Transverse colon (tissue), 4 donors: Measurements from ENCODE around the gene MEGF10. TPM values are rescaled to one million over a fixed set of nuclear protein-coding genes. Genes with fewer than 3 reads are reported as not detected.

ENCODE experiments used
- DNase-seq: peaks from one replicate; pipeline ENCODE4 v3.0.0-alpha.2; 2019
- H3K27ac ChIP-seq, 4 donors: fragments of 200-600 bp; sonication (generic); 2 replicates each; pipeline ENCODE4 v1.5.1; 2016 to 2018; ENCODE audit warnings: inconsistent platforms in 4 of 4
- H3K27me3 ChIP-seq: fragments of 200-600 bp; sonication (generic); 2 replicates; pipeline ENCODE4 v1.5.1; 2017; ENCODE audit warnings: inconsistent platforms
- H3K36me3 ChIP-seq, 4 donors: fragments of 200-600 bp; sonication (generic); 2 replicates each; pipeline ENCODE4 v1.5.1; 2017 to 2019; ENCODE audit warnings: inconsistent platforms in 4 of 4
- H3K4me1 ChIP-seq, 4 donors: fragments of 200-600 bp; sonication (generic); 2 replicates each; pipeline ENCODE4 v1.5.1; 2017 to 2020; ENCODE audit warnings: inconsistent platforms in 4 of 4
- H3K4me3 ChIP-seq, 4 donors: fragments of 200-600 bp; sonication (generic); 1 replicate in 1 of 4; 2 replicates in 3 of 4; pipeline versions ENCODE4 v1.5.1 to v1.6.1; 2017 to 2019; ENCODE audit warnings: inconsistent platforms in 4 of 4
- H3K9me3 ChIP-seq, 2 donors: fragments of 200-600 bp; sonication (generic); 2 replicates each; pipeline ENCODE4 v1.5.1; 2017 to 2019; ENCODE audit warnings: inconsistent platforms in 2 of 2
- EP300 ChIP-seq: sonication (generic); formaldehyde crosslinking; IDR thresholded peaks from one replicate; pipeline ENCODE4 v1.6.1; 2017; ENCODE audit warnings: antibody characterized with exemption, low read depth
- POLR2A ChIP-seq: fragments of 450-650 bp; IDR thresholded peaks from one replicate; pipeline ENCODE4 v1.6.1; 2016; ENCODE audit warnings: antibody characterized with exemption, mild to moderate bottlenecking, moderate library complexity
- POLR2AphosphoS5 ChIP-seq, 3 donors: sonication (generic); formaldehyde crosslinking; IDR thresholded peaks; one replicate each; pipeline ENCODE4 v1.6.1; 2016; ENCODE audit warnings: antibody characterized with exemption in 3 of 3
- WGBS, 2 donors: methylation state at CpG; one replicate each; pipeline ENCODE4 v1.1.5; 2018; ENCODE audit warnings: low coverage in 1 of 2; 5-methylcytosine and 5-hydroxymethylcytosine counted together
- in situ Hi-C, 4 donors: fragments of 200-750 bp; cut with MboI; loops; one replicate each; pipeline versions ENCODE4 v1.15.0 to v1.15.1; 2017; ENCODE audit warnings: low sequenced_read_pairs in 3 of 4, low pct_ligation_motif_present in 1 of 4, low pct_unique_long_range_greater_than_20kb in 1 of 4
- intact Hi-C: fragments of 100-400 bp; cut with DNase I; formaldehyde crosslinking; loops from one replicate; pipeline ENCODE4 v1.15.1; 2023; ENCODE audit warnings: low total_unique reads
- total RNA-seq, 4 donors: library from RNA; depleted of rRNA; stranded (reverse); fragments of >200 nt; gene quantifications; one replicate each; pipeline ENCODE4 v1.1.0, GENCODE V29; 2016
- TF ChIP-seq, protein P1 (sequence below), 5 experiments: fragments of 200-600 bp in 3 of 5; fragments of 450-650 bp in 2 of 5; sonication (generic) in 3 of 5; IDR thresholded peaks; 1 replicate in 2 of 5; 2 replicates in 3 of 5; pipeline ENCODE4 v1.5.1; 2016 to 2017; ENCODE audit warnings: antibody characterized with exemption in 5 of 5, inconsistent platforms in 3 of 5, mild to moderate bottlenecking in 2 of 5, moderate library complexity in 1 of 5

The MEGF10 gene
- 1 to 10 TPM in 2 of 4 donors, under 1 TPM in 1, not detected in 1; 0.68 to 3.0 (median 2.9) TPM for total RNA-seq

- 0 to 8% methylated on average over 11 to 55 of the region's 61 CpGs for WGBS, 2 donors
- in situ Hi-C loops (loop anchor here in 1 of 4 donors (10.0 kb wide), 1 partner anchor 195 kb away; no protein-coding TSS in a partner anchor), intact Hi-C loops (no loop called here)
- Histone ChIP-seq H3K27me3 (peaks cover 33% of the 10 kb centered on the region), H3K4me1 (peaks cover 0 to 14% (median 11%) of the 10 kb centered on the region in 4 donors), H3K4me3 (peak within 1 kb of the TSS in 3 of 4 donors; percentile 14 to 47 (median 21)), H3K36me3 (no peaks in the 10 kb centered on the region), H3K27ac (no peak within 1 kb of the TSS), H3K9me3 (no peaks in the 10 kb centered on the region)
- TF ChIP-seq POLR2A = no peak
- no peak for TF ChIP-seq POLR2AphosphoS5 (IDR thresholded peaks at IDR 0.05)
- TF ChIP-seq EP300 = no peak
- TF ChIP-seq, protein P1, sequence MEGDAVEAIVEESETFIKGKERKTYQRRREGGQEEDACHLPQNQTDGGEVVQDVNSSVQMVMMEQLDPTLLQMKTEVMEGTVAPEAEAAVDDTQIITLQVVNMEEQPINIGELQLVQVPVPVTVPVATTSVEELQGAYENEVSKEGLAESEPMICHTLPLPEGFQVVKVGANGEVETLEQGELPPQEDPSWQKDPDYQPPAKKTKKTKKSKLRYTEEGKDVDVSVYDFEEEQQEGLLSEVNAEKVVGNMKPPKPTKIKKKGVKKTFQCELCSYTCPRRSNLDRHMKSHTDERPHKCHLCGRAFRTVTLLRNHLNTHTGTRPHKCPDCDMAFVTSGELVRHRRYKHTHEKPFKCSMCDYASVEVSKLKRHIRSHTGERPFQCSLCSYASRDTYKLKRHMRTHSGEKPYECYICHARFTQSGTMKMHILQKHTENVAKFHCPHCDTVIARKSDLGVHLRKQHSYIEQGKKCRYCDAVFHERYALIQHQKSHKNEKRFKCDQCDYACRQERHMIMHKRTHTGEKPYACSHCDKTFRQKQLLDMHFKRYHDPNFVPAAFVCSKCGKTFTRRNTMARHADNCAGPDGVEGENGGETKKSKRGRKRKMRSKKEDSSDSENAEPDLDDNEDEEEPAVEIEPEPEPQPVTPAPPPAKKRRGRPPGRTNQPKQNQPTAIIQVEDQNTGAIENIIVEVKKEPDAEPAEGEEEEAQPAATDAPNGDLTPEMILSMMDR (IDR thresholded peaks at IDR 0.05) = peak; percentile 43 to 59 (median 51)
- DNase-seq = peak; percentile 42
Observed at GRCh38 chr5:127290019-127290945, at the start of gene MEGF10. MEGF10 (plus strand) TSS chr5:127290796; CDS start chr5:127331309, 40,513 bp downstream.

DNA sequence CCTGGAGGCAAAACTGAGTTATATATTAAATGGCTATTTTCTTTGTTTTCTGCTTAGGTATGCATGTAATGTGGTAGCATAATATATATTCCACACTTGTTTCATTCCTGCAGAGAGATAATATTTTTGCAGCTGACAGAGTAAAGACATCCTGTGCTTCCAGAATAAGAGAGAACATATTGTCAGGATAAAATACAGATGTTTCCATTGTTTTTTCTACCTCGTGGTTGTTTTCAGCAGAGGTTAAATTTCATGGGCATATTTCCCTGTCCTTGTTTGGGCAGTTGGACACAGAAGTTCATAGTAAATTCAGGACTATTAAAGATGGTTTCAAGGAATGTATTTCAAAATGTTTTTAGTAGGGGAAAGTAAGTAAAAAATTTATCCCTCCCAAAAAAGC is 47.6 kb upstream of the MEGF10 start:
- Histone ChIP-seq H3K27ac (no peak overlapping the region), H3K36me3 (no peaks in the 10 kb centered on the region), H3K9me3 (peaks cover 3 to 7% of the 10 kb centered on the region in 2 donors), H3K27me3 (no peaks in the 10 kb centered on the region), H3K4me1 (no peaks in the 10 kb centered on the region), H3K4me3 (no peak overlapping the region)
- DNase-seq = no peak
- intact Hi-C loops = loop anchor here (10.0 kb wide), 1 partner anchor 1912 kb away; no protein-coding TSS in a partner anchor
- in situ Hi-C loops = no loop called here
- WGBS, 2 donors = 29 to 33% methylated on average over 1 of the region's 1 CpG
- TF ChIP-seq, protein P1 (IDR thresholded peaks at IDR 0.05) = no peak
- no peak for TF ChIP-seq POLR2A
- no peak for TF ChIP-seq POLR2AphosphoS5 (IDR thresholded peaks at IDR 0.05)
- no peak for TF ChIP-seq EP300

DNA sequence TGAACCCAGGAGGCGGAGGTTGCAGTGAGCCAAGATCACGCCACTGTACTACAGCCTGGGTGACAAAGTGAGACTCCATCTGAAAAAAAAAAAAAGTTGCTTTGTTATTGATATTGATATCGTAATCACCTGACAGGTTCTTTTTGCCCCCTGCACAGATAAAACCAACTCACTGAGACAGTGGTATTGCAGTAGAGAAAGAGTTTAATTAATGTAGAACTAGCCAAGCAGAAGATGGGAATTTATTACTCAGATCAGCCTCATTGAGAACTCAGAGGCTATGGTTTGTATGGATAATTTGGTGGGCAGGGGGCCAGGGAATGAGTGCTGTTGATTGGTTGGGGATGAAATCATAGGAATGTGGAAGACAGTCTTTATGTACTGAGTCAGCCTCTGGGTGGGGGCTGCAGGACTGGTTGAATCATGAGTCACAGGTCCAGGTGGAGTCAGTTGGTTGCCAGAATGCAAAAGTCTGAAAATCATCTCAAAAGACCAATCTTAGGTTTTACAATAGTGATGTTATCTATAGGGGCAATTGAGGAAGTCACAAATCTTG is 35.8 kb upstream of the MEGF10 start:
- 75 to 98% methylated on average over 2 to 3 of the region's 3 CpGs for WGBS, 2 donors
- no peak for DNase-seq
- intact Hi-C loops = no loop called here

More for the DNA sequence above, 35.8 kb upstream of the MEGF10 start:
- no peak for TF ChIP-seq POLR2A
- TF ChIP-seq, protein P1 (IDR thresholded peaks at IDR 0.05) = no peak
- no peak for TF ChIP-seq EP300
- TF ChIP-seq POLR2AphosphoS5 (IDR thresholded peaks at IDR 0.05) = no peak
- no peaks in the 10 kb centered on the region for H3K4me1 ChIP-seq
- no peak overlapping the region for H3K4me3 ChIP-seq
- no peak overlapping the region for H3K27ac ChIP-seq
- H3K9me3 ChIP-seq = peaks cover 13 to 15% of the 10 kb centered on the region in 2 donors
- H3K27me3 ChIP-seq = no peaks in the 10 kb centered on the region
- H3K36me3 ChIP-seq = peaks cover 0 to 2% (median 0%) of the 10 kb centered on the region in 4 donors
- in situ Hi-C loops = no loop called here
